ENCODE measurements around the gene CNTNAP2.

Gene CNTNAP2

GRCh38 chr7:147498081-147498480 lies 1381.5 kb downstream of the CNTNAP2 start:
- Histone ChIP-seq H3K9me3 (ENCODE audit: control insufficient read depth, insufficient read depth, low read depth, low read length) (no peaks in the 10 kb centered on the region), H3K4me1 (ENCODE audit: control insufficient read depth, insufficient read depth, low read length) (no peaks in the 10 kb centered on the region), H3K4me3 (ENCODE audit: low read depth, low read length) (no peak overlapping the region), H3K27ac (ENCODE audit: extremely low read depth, low read depth, low read length) (no peak overlapping the region), H3K36me3 (ENCODE audit: control insufficient read depth in 2 of 2, insufficient read depth in 1 of 2, low read length in 2 of 2) (no peaks in the 10 kb centered on the region)
- ChIA-PET POLR2A (no interaction called here), CTCF (no interaction called here)
- TF ChIP-seq ZEB2 (tag by site-specific recombination; IDR thresholded peaks at IDR 0.05) (no peak), ZNF184 (tag by site-specific recombination; IDR thresholded peaks at IDR 0.05) (no peak), GLI4 (tag by site-specific recombination; IDR thresholded peaks at IDR 0.05) (no peak), ZNF174 (tag by site-specific recombination; IDR thresholded peaks at IDR 0.05) (no peak), ZNF626 (tag by site-specific recombination; IDR thresholded peaks at IDR 0.05) (no peak), ZNF596 (tag by site-specific recombination; IDR thresholded peaks at IDR 0.05) (no peak)
- TF ChIP-seq, protein P1, sequence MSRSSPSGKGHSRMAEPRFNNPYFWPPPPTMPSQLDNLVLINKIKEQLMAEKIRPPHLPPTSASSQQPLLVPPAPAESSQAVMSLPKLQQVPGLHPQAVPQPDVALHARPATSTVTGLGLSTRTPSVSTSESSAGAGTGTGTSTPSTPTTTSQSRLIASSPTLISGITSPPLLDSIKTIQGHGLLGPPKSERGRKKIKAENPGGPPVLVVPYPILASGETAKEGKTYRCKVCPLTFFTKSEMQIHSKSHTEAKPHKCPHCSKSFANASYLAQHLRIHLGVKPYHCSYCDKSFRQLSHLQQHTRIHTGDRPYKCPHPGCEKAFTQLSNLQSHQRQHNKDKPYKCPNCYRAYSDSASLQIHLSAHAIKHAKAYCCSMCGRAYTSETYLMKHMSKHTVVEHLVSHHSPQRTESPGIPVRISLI (tag by site-specific recombination; IDR thresholded peaks at IDR 0.05) = no peak

GRCh38 chr7:147509035-147509501 lies 1392.5 kb downstream of the CNTNAP2 start:
- Histone ChIP-seq H3K27ac (ENCODE audit: extremely low read depth, low read depth, low read length) (no peak overlapping the region), H3K36me3 (ENCODE audit: control insufficient read depth in 2 of 2, insufficient read depth in 1 of 2, low read length in 2 of 2) (no peaks in the 10 kb centered on the region), H3K4me1 (ENCODE audit: control insufficient read depth, insufficient read depth, low read length) (no peaks in the 10 kb centered on the region), H3K4me3 (ENCODE audit: low read depth, low read length) (no peak overlapping the region), H3K9me3 (ENCODE audit: control insufficient read depth, insufficient read depth, low read depth, low read length) (no peaks in the 10 kb centered on the region)
- POLR2A ChIA-PET = no interaction called here
- TF ChIP-seq ZBTB17 (tag by site-specific recombination; IDR thresholded peaks at IDR 0.05) (no peak), ZNF138 (tag by site-specific recombination; IDR thresholded peaks at IDR 0.05; ENCODE audit: borderline replicate concordance) (no peak), ZNF747 (tag by site-specific recombination; IDR thresholded peaks at IDR 0.05) (no peak), ZNF544 (tag by site-specific recombination; IDR thresholded peaks at IDR 0.05) (no peak), ZFP3 (tag by site-specific recombination; IDR thresholded peaks at IDR 0.05; ENCODE audit: low read depth) (no peak), ZNF692 (tag by site-specific recombination; IDR thresholded peaks at IDR 0.05) (no peak), ZBTB10 (tag by site-specific recombination; IDR thresholded peaks at IDR 0.05) (no peak), ZNF548 (tag by site-specific recombination; IDR thresholded peaks at IDR 0.05) (no peak), ZSCAN23 (tag by site-specific recombination; IDR thresholded peaks at IDR 0.05) (no peak)
- CTCF ChIA-PET = interaction anchor here (0.9 kb wide), 1 partner anchor 38 kb away, joined by 3 read pairs; no protein-coding TSS in a partner anchor

- no peaks in the 10 kb centered on the region for H3K9me3 ChIP-seq (ENCODE audit: control insufficient read depth, insufficient read depth, low read depth, low read length)
- no peaks in the 10 kb centered on the region for H3K36me3 ChIP-seq (ENCODE audit: control insufficient read depth in 2 of 2, insufficient read depth in 1 of 2, low read length in 2 of 2)
- TF ChIP-seq ZNF324 (tag by site-specific recombination; IDR thresholded peaks at IDR 0.05) (no peak), ZNF155 (tag by site-specific recombination; IDR thresholded peaks at IDR 0.05) (no peak), ZFP37 (tag by site-specific recombination; IDR thresholded peaks at IDR 0.05) (no peak), ZNF529 (tag by site-specific recombination; IDR thresholded peaks at IDR 0.05; ENCODE audit: insufficient replicate concordance) (no peak), ZNF311 (tag by site-specific recombination; IDR thresholded peaks at IDR 0.05; ENCODE audit: borderline replicate concordance) (no peak)
- POLR2A ChIA-PET = no interaction called here
- CTCF ChIA-PET = interaction anchor here (0.9 kb wide), 1 partner anchor 37 kb away, joined by 3 read pairs; no protein-coding TSS in a partner anchor
- H3K4me3 ChIP-seq (ENCODE audit: low read depth, low read length) = no peak overlapping the region
- no peak overlapping the region for H3K27ac ChIP-seq (ENCODE audit: extremely low read depth, low read depth, low read length)
- H3K4me1 ChIP-seq (ENCODE audit: control insufficient read depth, insufficient read depth, low read length) = no peaks in the 10 kb centered on the region
Measured at GRCh38 chr7:147509541-147510200, 1393.1 kb downstream of the CNTNAP2 start.
